GM21528 (cell line): Measurements from ENCODE around the gene SST.
A peak's percentile ranks its signal among the peaks of the same experiment; 100 is the strongest.

Source experiments
- ATAC-seq: cut with Tn5 transposase; IDR thresholded peaks from one replicate; pipeline ENCODE4 v1.9.1; 2021; ENCODE audit warnings: mild to moderate bottlenecking, moderate library complexity; ENCODE audit not compliant: unreplicated experiment, low FRiP score

The SST gene

GRCh38 chr3:187669675-187670504, at the start of gene SST:
Gene SST, minus strand, starts transcription at chr3:187670394. Its CDS starts 103 bp downstream, at chr3:187670291.
- no peak for ATAC-seq

- no peak for ATAC-seq
These were observed 49.6 kb upstream of the SST start for GRCh38 chr3:187719628-187720336.

GRCh38 chr3:187718802-187719201, 48.6 kb upstream of the SST start:
- ATAC-seq, result no peak

GRCh38 chr3:187717572-187717971, 47.4 kb upstream of the SST start:
- ATAC-seq, result no peak

- ATAC-seq, result peak; percentile 96
These were observed 44.3 kb upstream of the SST start for GRCh38 chr3:187714404-187714979.

- no peak for ATAC-seq
These were observed 43.3 kb upstream of the SST start for GRCh38 chr3:187713504-187713903.

- ATAC-seq, result no peak
These were observed 39.0 kb upstream of the SST start for GRCh38 chr3:187709155-187709554.

GRCh38 chr3:187708696-187709095, 38.5 kb upstream of the SST start:
- no peak for ATAC-seq

GRCh38 chr3:187706971-187707370, 36.8 kb upstream of the SST start:
- ATAC-seq, result no peak

GRCh38 chr3:187705164-187705563, 35.0 kb upstream of the SST start:
- ATAC-seq, result no peak

- ATAC-seq, result no peak
These were observed 32.4 kb upstream of the SST start, which contains the start of gene RTP2 for GRCh38 chr3:187702507-187703033. Gene RTP2, minus strand, starts transcription at chr3:187702557. Its CDS starts 429 bp downstream, at chr3:187702128.

- ATAC-seq, result no peak
These were observed 30.1 kb upstream of the SST start for GRCh38 chr3:187700249-187700648.

- no peak for ATAC-seq
These were observed 28.6 kb upstream of the SST start for GRCh38 chr3:187698499-187699399.

- ATAC-seq, result no peak
These were observed 25.8 kb upstream of the SST start for GRCh38 chr3:187696021-187696420.

GRCh38 chr3:187695449-187695848, 25.3 kb upstream of the SST start:
- no peak for ATAC-seq

- ATAC-seq, result no peak
These were observed 24.6 kb upstream of the SST start for GRCh38 chr3:187694801-187695200.

GRCh38 chr3:187693431-187693830, 23.2 kb upstream of the SST start:
- no peak for ATAC-seq

GRCh38 chr3:187689984-187690383, 19.8 kb upstream of the SST start:
- ATAC-seq, result no peak

- no peak for ATAC-seq
These were observed 16.6 kb upstream of the SST start for GRCh38 chr3:187686621-187687273.

- no peak for ATAC-seq
These were observed 15.8 kb upstream of the SST start for GRCh38 chr3:187685948-187686347.
